Activated CD4-positive, alpha-beta T cell treated with anti-CD3 and anti-CD28 coated beads, Interleukin-2, amount 10 ng/mL, durations not matched to agents 7 days and 5 days (primary cell): ENCODE measurements around the gene RPS24. TPM values are rescaled to one million over a fixed set of nuclear protein-coding genes. Genes with fewer than 3 reads are reported as not detected.
"Not testable (repeated sequence)": the region's sequence is repeated elsewhere in the genome, so short reads cannot be mapped to it uniquely, and the experiment has no call there.

Experiments used
- CTCF ChIA-PET: fragments of 350-600 bp; sonication (Branson Sonifier 250); formaldehyde crosslinking; loops from one replicate; lab custom pipeline; 2021; ENCODE audit warnings: antibody characterized with exemption; lab: Charles Lee
- POLR2A ChIA-PET: fragments of 350-600 bp; sonication (Branson Sonifier 250); formaldehyde crosslinking; loops from one replicate; lab custom pipeline; 2021; ENCODE audit warnings: antibody characterized with exemption; lab: Charles Lee
- DNase-seq: peaks from one replicate; pipeline ENCODE4 v3.0.0-alpha.2; 2020
- H3K27ac Mint-ChIP-seq: one replicate; pipeline ENCODE4 v1.8.0; 2021; ENCODE audit warnings: mild to moderate bottlenecking, moderate library complexity, mixed read lengths
- H3K27me3 Mint-ChIP-seq: one replicate; pipeline ENCODE4 v1.8.0; 2021; ENCODE audit warnings: mixed read lengths
- H3K36me3 Mint-ChIP-seq: one replicate; pipeline ENCODE4 v1.8.0; 2021; ENCODE audit warnings: low read depth, mixed read lengths
- H3K4me1 Mint-ChIP-seq: one replicate; pipeline ENCODE4 v1.8.0; 2021; ENCODE audit warnings: mixed read lengths
- H3K4me3 Mint-ChIP-seq: one replicate; pipeline ENCODE4 v1.8.0; 2021; ENCODE audit warnings: mild to moderate bottlenecking, moderate library complexity, mixed read lengths
- H3K9me3 Mint-ChIP-seq: one replicate; pipeline ENCODE4 v1.8.0; 2021; ENCODE audit warnings: mixed read lengths
- total RNA-seq, 2 experiments: library from RNA; stranded (reverse); gene quantifications; one replicate each; pipeline ENCODE4 v1.2.3, GENCODE V29; 2021

Gene RPS24
- total RNA-seq, 2 experiments from 2014 or later: 1,565 to 2,086 TPM

DNA sequence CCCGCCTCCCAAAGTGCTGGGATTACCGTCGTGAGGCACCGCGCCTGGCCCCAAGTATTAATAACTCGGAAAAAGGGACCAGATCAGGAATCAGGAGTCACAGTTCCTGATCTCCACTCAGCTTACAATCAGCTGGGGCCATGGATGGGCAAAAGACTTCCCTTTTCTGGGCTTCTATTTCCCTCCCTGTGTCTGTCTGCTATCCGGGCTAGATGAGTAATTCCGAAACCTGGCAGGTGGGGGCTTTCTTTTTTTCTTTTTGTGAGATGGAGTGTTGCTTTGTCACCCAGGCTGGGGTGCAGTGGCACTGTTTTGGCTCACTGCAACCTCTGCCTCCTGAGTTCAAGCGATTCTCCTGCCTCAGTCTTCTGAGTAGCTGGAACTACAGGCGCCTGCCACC is 11.6 kb downstream of the RPS24 start:
- peaks cover 23% of the 10 kb centered on the region for H3K36me3 Mint-ChIP-seq
- no peak for DNase-seq
- POLR2A ChIA-PET: no interaction called here
- peaks cover 34% of the 10 kb centered on the region for H3K4me1 Mint-ChIP-seq
- CTCF ChIA-PET: interaction anchor here (1.3 kb wide), 1 partner anchor 17 kb away, joined by 3 read pairs; no protein-coding TSS in a partner anchor
- H3K27me3 Mint-ChIP-seq: no peaks in the 10 kb centered on the region
- no peak overlapping the region for H3K27ac Mint-ChIP-seq
- no peak overlapping the region for H3K4me3 Mint-ChIP-seq
- no peaks in the 10 kb centered on the region for H3K9me3 Mint-ChIP-seq

DNA sequence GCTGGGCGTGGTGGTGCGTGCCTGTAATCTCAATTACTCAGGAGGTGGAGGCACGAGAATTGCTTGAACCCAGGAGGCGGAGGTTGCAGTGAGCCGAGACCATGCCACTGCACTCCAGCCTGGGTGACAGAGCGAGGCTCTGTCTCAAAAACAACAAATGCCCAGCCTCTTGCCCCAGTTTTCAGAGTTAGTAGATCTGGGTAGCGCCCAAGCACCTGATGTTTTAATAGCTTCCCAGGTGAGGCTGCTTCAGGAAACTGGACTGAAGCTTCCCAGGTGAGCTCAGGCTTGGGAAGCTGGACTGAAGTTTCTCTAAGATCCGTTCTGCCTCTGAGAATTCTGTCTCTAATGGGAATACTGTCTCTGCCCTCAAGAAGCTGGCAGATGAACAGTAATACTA is 12.2 kb downstream of the RPS24 start:
- H3K27ac Mint-ChIP-seq: no peak overlapping the region
- H3K36me3 Mint-ChIP-seq: peaks cover 17% of the 10 kb centered on the region
- H3K9me3 Mint-ChIP-seq: no peaks in the 10 kb centered on the region
- POLR2A ChIA-PET: interaction anchor here (0.6 kb wide), 1 partner anchor 326 kb away, joined by 4 read pairs; no protein-coding TSS in a partner anchor
- peaks cover 30% of the 10 kb centered on the region for H3K4me1 Mint-ChIP-seq
- H3K27me3 Mint-ChIP-seq: no peaks in the 10 kb centered on the region
- H3K4me3 Mint-ChIP-seq: no peak overlapping the region
- CTCF ChIA-PET: interaction anchor here (0.8 to 3.1 kb wide), 5 partner anchors 9 to 1149 kb away, joined by 3 to 17 read pairs (median 7); no protein-coding TSS in a partner anchor
- DNase-seq: no peak

DNA sequence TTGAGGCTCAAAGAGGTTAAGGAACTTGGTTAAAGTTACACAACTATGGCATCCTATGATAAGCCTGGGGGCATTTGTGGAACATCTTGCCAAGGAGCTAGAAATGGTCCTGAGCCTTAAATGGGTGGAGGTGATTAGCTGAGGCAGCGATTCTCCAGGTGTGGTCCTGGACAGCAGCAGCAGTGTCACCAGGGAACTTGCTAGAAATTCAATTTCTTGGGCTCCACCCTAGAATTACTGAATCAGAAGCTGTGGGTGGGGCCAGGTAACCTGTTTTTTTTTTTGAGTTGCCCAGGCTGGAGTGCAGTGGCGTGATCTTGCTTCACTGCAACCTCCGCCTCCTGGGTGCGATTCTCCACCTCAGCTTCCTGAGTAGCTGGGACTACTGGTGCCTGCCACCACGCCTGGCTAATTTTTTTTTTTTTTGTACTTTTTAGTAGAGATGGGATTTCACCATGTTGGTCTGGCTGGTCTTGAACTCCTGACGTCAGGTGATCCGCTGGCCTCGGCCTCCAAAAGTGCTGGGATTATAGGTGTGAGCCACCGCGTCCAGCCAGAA is 13.1 kb downstream of the RPS24 start:
- Mint-ChIP-seq H3K27me3 (no peaks in the 10 kb centered on the region), H3K4me1 (peaks cover 23% of the 10 kb centered on the region), H3K27ac (no peak overlapping the region), H3K9me3 (no peaks in the 10 kb centered on the region), H3K36me3 (peaks cover 8% of the 10 kb centered on the region), H3K4me3 (no peak overlapping the region)
- ChIA-PET CTCF (interaction anchor here (0.6 to 3.1 kb wide), 14 partner anchors 9 to 1148 kb away, joined by 3 to 17 read pairs (median 4); partner anchors contain the start of gene RPS24), POLR2A (no interaction called here)
- no peak for DNase-seq

DNA sequence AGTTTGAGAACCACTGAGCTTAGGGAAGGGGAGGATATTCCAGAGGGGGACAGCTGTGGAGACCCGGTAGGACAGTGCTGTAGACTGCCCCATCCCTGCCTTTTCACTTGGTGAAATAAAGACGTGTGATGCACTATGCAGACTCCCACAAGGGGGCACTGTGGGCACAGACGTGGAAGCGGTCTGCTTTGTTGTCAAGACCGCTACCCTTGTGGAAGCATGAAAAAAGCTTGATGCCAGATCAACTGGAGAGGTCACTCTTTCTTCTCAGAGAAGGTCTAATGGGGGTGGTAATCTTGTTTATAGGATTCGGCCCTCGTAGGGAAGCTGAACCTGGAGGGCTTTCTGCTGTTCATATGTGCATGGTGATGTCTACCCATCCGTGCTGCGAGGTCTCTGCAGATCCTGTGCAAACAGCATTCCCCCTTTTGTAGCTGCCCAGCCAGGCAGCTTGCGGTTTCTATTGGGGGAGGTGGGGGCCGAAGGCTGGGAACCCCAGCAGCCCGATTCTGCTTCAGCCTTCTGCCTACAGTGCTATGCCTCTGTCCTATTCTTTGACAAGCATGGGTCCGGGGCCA is 13.7 kb downstream of the RPS24 start:
- H3K9me3 Mint-ChIP-seq: no peaks in the 10 kb centered on the region

DNA sequence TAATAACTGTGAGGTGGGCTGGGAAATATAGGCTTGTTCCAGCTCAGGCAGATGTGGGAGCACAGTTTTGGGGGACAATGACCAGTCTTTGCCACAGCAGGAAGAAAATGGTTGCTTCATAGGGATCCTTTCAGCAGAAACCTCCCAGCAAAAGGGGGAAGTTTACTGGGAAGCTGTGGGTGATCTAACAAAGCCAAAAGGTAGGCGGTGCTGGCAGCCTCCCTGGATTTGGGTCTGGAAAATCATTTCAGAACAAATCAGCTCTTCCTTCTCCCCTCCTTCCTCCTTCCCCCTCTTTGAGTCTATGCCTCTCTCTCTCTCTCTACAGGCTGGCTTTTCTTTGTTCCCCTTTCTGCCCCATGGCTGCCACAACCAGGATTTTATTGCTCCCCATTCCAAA is 16.2 kb downstream of the RPS24 start:
- Mint-ChIP-seq H3K4me3 (no peak overlapping the region), H3K27ac (no peak overlapping the region), H3K9me3 (no peaks in the 10 kb centered on the region), H3K27me3 (no peaks in the 10 kb centered on the region), H3K36me3 (no peaks in the 10 kb centered on the region), H3K4me1 (peaks cover 14% of the 10 kb centered on the region)
- ChIA-PET CTCF (interaction anchor here (0.5 to 1.7 kb wide), 3 partner anchors 11 to 203 kb away, joined by 3 to 4 read pairs (median 3); no protein-coding TSS in a partner anchor), POLR2A (no interaction called here)
- DNase-seq: no peak

More for the DNA sequence above, 13.7 kb downstream of the RPS24 start:
- Mint-ChIP-seq H3K36me3 (peaks cover 3% of the 10 kb centered on the region), H3K4me3 (no peak overlapping the region), H3K27me3 (no peaks in the 10 kb centered on the region), H3K27ac (no peak overlapping the region), H3K4me1 (peaks cover 23% of the 10 kb centered on the region)
- ChIA-PET POLR2A (no interaction called here), CTCF (interaction anchor here (0.7 to 3.1 kb wide), 14 partner anchors 8 to 1148 kb away, joined by 3 to 17 read pairs (median 4); partner anchors contain the start of gene RPS24)
- DNase-seq: peak; percentile 88

DNA sequence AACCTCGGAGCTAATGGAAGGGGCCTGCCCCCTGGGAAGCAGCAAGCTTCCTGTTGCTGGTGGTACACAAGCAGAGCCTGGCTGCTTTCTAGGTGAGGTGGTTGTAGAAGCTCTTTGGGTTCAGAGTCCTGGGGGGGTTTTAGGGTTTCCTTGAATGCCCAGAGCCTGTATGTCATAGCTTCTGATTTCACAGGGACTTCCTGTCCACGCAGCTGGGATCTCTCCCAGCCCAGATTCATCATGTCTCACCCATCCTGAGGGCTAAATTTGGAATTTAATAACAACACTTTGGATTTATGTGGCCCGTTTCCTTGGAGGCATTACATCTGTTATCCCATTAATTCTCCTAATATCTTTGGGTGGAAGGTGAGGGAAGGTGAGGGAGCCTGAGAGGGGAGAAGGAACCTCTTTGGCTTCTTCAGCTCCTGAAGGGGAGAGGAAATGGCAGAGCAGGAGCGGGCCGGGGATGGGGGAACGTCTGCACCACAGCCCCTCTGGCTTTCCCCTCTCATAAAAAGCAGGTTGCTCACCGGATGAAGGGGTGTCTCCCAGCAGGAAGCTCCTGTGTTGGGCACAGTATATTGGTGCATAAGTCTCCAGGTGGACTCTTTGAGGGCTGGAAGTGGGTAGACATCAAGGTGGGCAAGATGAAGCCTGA is 19.7 kb downstream of the RPS24 start:
- ChIA-PET CTCF (interaction anchor here (0.6 to 1.7 kb wide), 3 partner anchors 28 to 1188 kb away, joined by 3 to 7 read pairs (median 3); no protein-coding TSS in a partner anchor), POLR2A (no interaction called here)
- no peak overlapping the region for H3K4me3 Mint-ChIP-seq
- H3K27ac Mint-ChIP-seq: no peak overlapping the region
- DNase-seq: no peak
- no peaks in the 10 kb centered on the region for H3K9me3 Mint-ChIP-seq
- no peaks in the 10 kb centered on the region for H3K36me3 Mint-ChIP-seq
- no peaks in the 10 kb centered on the region for H3K27me3 Mint-ChIP-seq
- no peaks in the 10 kb centered on the region for H3K4me1 Mint-ChIP-seq

DNA sequence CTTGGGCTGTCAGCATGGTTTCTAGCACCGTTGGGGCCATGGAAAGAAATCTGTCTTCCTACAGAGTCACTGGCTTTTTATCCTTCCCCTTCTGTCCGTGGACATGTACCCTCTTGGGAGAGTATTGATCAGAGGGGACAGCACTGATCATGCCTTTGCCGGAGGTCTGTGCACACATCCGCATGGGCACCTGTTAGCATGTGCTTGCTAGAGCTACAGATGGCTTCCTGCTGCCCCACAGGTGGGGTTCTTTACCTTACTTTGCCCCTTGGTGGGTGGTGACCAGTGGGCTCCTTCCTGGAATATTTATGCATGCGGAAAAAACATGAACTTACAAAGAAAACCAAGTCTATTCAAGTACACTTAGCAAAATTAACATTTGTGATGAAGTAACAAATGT is 24.9 kb downstream of the RPS24 start:
- Mint-ChIP-seq H3K27ac (no peak overlapping the region), H3K4me3 (no peak overlapping the region), H3K9me3 (no peaks in the 10 kb centered on the region), H3K36me3 (no peaks in the 10 kb centered on the region), H3K27me3 (no peaks in the 10 kb centered on the region), H3K4me1 (peaks cover 22% of the 10 kb centered on the region)
- ChIA-PET CTCF (interaction anchor here (0.6 kb wide), 1 partner anchor 238 kb away, joined by 3 read pairs; no protein-coding TSS in a partner anchor), POLR2A (no interaction called here)
- DNase-seq: no peak

DNA sequence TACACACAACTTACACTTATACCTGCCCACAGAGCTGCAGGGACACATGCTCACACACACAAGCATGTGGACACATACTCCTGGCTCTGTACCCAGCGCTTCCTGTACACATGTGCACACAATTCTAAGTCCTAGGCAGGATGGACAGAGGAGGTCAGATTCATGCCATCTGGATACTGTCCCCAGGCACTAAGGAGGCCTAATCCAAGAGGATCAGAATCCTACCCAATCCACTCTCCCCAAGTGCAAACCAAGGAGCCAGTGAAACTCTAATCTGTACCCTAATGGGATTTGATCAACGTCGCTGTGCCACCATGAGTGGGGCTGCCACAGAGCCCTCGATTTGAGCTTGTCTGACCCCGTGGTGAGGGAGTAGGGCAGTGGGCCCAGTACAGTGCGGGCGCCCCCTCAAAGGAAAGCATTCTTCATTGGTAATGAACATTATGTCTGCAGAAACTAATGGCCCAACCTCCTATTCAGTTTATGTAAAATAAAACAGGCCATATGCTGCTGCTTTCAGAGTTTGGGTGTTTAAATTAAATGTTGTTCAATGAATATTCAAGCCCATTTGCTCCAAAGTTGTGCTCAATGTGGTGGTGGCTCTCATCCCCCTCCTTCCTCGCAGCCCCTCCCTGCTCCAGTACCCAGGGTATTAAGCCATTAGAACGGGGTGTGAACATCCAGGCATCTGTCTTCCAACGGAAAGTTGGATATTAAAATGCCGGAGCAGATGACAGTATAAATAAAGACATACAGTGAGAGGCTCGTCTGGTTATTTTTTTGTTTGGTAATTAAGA is 26.4 kb downstream of the RPS24 start:
- H3K36me3 Mint-ChIP-seq: no peaks in the 10 kb centered on the region
- H3K9me3 Mint-ChIP-seq: no peaks in the 10 kb centered on the region
- CTCF ChIA-PET: interaction anchor here (1.5 kb wide), 1 partner anchor 10 kb away, joined by 4 read pairs; no protein-coding TSS in a partner anchor
- no peaks in the 10 kb centered on the region for H3K27me3 Mint-ChIP-seq
- POLR2A ChIA-PET: no interaction called here
- peaks cover 25% of the 10 kb centered on the region for H3K4me1 Mint-ChIP-seq
- H3K27ac Mint-ChIP-seq: no peak overlapping the region
- H3K4me3 Mint-ChIP-seq: no peak overlapping the region
- no peak for DNase-seq

DNA sequence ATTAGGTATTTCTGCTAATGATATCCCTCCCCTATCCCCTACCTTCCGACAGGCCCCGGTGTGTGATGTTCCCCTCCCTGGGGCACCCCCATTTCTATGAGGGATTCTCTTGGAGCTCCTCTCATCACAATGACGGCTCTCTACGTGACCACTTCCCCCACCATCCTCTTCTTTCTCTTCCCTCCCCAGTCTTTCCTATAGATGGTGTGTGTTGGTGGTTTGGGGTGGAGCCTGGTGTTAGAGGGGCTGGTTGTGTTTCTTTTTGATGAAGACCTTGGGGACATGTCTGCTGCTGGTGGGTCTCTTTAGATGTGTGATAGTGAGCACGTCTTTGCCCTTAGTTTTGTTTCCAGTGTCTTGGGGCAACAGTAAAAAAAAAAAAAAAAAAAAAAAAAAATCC is 28.6 kb downstream of the RPS24 start:
- H3K4me3 Mint-ChIP-seq: no peak overlapping the region
- H3K27ac Mint-ChIP-seq: peak overlapping the region; percentile 68
- H3K36me3 Mint-ChIP-seq: no peaks in the 10 kb centered on the region
- peaks cover 25% of the 10 kb centered on the region for H3K4me1 Mint-ChIP-seq
- ChIA-PET CTCF (interaction anchor here (1.0 to 1.1 kb wide), 2 partner anchors 17 to 80 kb away, joined by 3 read pairs; no protein-coding TSS in a partner anchor), POLR2A (no interaction called here)
- H3K27me3 Mint-ChIP-seq: no peaks in the 10 kb centered on the region
- H3K9me3 Mint-ChIP-seq: no peaks in the 10 kb centered on the region
- peak; percentile 25 for DNase-seq

DNA sequence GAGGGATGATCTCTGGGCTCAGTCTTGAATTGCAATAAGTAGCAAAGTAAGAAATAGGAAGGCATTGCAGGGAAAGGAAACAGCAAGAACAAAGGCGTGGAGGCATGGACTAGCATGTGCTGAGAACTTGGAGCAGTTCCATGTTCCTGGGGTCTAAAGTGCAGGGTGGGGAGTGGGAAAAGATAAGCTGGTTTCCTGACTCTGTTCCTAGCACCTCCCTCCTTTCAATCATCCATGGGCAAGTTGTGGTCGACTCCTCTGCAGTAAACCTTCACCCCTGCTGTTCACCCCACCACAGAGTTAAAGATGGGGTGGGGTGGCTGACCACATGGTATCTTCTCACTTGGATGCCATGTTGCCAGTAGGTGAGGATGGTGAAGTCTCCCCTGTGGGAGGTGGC is 29.6 kb downstream of the RPS24 start:
- H3K36me3 Mint-ChIP-seq: no peaks in the 10 kb centered on the region
- H3K4me3 Mint-ChIP-seq: no peak overlapping the region
- H3K4me1 Mint-ChIP-seq: peaks cover 25% of the 10 kb centered on the region
- H3K9me3 Mint-ChIP-seq: no peaks in the 10 kb centered on the region
- ChIA-PET POLR2A (no interaction called here), CTCF (no interaction called here)
- no peaks in the 10 kb centered on the region for H3K27me3 Mint-ChIP-seq
- DNase-seq: no peak
- no peak overlapping the region for H3K27ac Mint-ChIP-seq

DNA sequence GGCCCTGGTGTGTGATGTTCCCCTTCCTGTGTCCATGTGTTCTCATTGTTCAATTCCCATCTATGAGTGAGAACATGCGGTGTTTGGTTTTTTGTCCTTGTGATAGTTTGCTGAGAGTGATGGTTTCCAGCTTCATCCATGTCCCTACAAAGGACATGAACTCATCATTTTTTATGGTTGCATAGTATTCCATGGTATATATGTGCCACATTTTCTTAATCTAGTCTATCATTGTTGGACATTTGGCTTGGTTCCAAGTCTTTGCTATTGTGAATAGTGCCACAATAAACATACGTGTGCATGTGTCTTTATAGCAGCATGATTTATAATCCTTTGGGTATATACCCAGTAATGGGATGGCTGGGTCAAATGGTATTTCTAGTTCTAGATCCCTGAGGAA is 31.3 kb downstream of the RPS24 start:
- DNase-seq, H3K27me3 Mint-ChIP-seq, H3K4me3 Mint-ChIP-seq, POLR2A ChIA-PET, H3K27ac Mint-ChIP-seq, H3K36me3 Mint-ChIP-seq, CTCF ChIA-PET, H3K9me3 Mint-ChIP-seq: not testable (repeated sequence)
- peaks cover 25% of the 10 kb centered on the region for H3K4me1 Mint-ChIP-seq

DNA sequence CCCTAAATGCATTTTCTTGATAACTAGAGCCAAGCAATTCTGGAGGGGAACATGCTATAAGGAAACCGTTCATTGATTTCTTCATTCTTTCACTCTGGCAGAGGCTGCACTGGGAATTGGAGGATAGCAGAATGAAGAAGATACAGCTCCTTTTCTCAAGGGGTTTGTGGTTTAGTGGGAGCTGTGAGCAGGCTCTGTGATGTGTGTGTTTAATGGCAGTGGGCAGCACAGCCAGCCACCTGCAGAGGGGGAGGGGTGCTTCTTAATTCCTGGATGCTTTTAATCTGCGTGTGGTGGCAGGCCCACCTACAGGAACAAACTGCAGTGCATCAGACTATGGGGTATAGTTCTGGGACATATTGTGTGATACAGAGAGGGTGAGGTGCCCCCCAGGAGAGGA is 31.9 kb downstream of the RPS24 start:
- H3K36me3 Mint-ChIP-seq: no peaks in the 10 kb centered on the region
- no peak overlapping the region for H3K27ac Mint-ChIP-seq
- CTCF ChIA-PET: no interaction called here
- DNase-seq: no peak
- H3K4me1 Mint-ChIP-seq: peaks cover 23% of the 10 kb centered on the region
- POLR2A ChIA-PET: no interaction called here
- no peaks in the 10 kb centered on the region for H3K27me3 Mint-ChIP-seq
- H3K4me3 Mint-ChIP-seq: no peak overlapping the region
- H3K9me3 Mint-ChIP-seq: no peaks in the 10 kb centered on the region
